Measurements from ENCODE around the gene DOK7.

Gene DOK7

DNA sequence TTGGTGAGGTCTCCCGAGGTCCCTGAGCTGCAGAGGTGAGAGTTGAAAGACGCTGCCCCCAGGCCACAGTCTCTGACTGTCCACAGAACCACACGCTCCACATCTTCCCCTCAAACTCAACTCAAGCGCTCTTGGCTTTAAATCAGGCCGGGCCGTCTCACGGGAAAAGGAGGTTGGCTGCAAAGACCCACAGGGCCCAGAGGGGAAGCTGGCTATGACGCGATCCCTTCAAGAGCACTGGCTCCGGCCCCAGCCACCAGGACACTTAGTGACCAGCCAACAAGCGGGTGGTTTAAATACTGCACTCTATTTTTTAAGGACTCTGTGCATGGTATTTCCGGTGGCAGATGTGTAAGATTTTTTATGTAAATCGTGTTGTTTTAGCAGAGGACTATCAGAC, 49.2 kb downstream of the DOK7 start:
- H3K4me3 ChIP-seq: no peak overlapping the region
- no peak overlapping the region for H3K27ac ChIP-seq
- no peak for DNase-seq (ENCODE audit: low read depth, low spot score)
- peaks cover 40% of the 10 kb centered on the region for H3K36me3 ChIP-seq (ENCODE audit: insufficient read depth, low read length)
- no peaks in the 10 kb centered on the region for H3K9me3 ChIP-seq (ENCODE audit: low read depth, low read length)
- no peak overlapping the region for H3K9ac ChIP-seq (ENCODE audit: insufficient read length)
- TF ChIP-seq EZH2 (IDR thresholded peaks at IDR 0.05): no peak

GRCh38 chr4:3512719-3513118, 49.6 kb downstream of the DOK7 start:
- no peak for DNase-seq (ENCODE audit: low read depth, low spot score)
- no peak for TF ChIP-seq FOXP2 (optimal IDR thresholded peaks at IDR 0.05; ENCODE audit: control extremely low read depth, extremely low read length, insufficient read depth)
- no peak for TF ChIP-seq POLR2AphosphoS5 (IDR thresholded peaks at IDR 0.05; ENCODE audit: borderline replicate concordance, low read depth, low read length)
- no peak for TF ChIP-seq EZH2 (IDR thresholded peaks at IDR 0.05)
- Histone ChIP-seq H3K9ac (ENCODE audit: insufficient read length) (no peak overlapping the region), H3K4me3 (no peak overlapping the region), H3K9me3 (ENCODE audit: low read depth, low read length) (no peaks in the 10 kb centered on the region), H3K27ac (no peak overlapping the region), H3K36me3 (ENCODE audit: insufficient read depth, low read length) (peaks cover 39% of the 10 kb centered on the region)

DNA sequence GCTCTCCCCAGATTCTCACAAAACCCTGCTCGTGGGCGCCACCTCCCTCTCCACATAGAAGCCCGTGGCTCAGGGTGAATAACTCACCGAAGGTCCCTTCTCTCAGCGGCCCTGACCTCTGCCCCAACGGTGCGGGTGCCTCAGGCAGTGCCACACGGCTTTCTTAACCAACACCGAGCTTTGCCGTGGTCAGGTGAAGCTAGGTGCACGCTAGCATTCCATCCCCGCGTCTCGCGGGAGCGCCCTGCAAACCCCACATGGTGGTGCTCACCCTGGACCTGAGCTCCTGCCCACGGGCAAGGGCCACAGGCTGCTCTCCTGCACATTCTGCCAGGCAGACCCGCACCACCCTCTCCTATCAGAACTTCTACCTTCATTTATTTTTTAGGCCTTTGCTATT, 50.7 kb downstream of the DOK7 start:
- peaks cover 31% of the 10 kb centered on the region; the same call in 1 of the 2 replicates for H3K36me3 ChIP-seq (ENCODE audit: insufficient read depth, low read length)
- TF ChIP-seq FOXP2 (optimal IDR thresholded peaks at IDR 0.05; ENCODE audit: control extremely low read depth, extremely low read length, insufficient read depth) (no peak), POLR2AphosphoS5 (IDR thresholded peaks at IDR 0.05; ENCODE audit: borderline replicate concordance, low read depth, low read length) (no peak), EZH2 (IDR thresholded peaks at IDR 0.05) (no peak)

DNA sequence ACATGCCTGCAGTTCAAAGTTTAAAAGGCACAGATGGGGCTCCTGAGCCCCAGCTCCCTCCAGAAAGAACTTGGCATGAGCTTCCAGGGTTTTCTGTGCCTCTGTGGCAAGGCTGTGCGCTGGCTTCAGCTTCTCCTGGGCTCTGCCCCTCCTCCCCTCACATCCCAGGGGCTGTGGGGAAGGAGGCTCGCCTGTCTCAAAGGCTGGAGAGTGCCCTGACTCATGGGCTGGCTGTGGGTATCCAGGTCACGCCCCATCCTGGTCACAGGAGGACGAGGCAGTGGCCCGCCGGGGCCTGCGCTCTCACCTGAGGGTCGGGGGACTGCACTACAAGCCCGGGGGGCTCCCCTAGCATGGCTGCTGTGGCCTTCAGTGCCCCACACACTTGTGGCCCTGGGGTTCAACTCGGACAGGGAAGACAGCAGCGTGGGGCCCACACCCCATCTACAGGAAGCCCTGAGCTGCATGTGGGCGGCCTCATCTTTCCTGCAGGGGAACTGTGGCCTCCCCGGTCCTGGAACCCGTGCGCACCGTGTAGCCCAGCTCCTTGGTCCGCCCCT, 51.2 kb downstream of the DOK7 start:
- no peak overlapping the region for H3K9ac ChIP-seq (ENCODE audit: insufficient read length)
- DNase-seq (ENCODE audit: low read depth, low spot score): no peak
- no peaks in the 10 kb centered on the region for H3K9me3 ChIP-seq (ENCODE audit: low read depth, low read length)
- H3K36me3 ChIP-seq (ENCODE audit: insufficient read depth, low read length): peaks cover 31% of the 10 kb centered on the region; the same call in 1 of the 2 replicates
- TF ChIP-seq FOXP2 (optimal IDR thresholded peaks at IDR 0.05; ENCODE audit: control extremely low read depth, extremely low read length, insufficient read depth): no peak
- no peak for TF ChIP-seq POLR2AphosphoS5 (IDR thresholded peaks at IDR 0.05; ENCODE audit: borderline replicate concordance, low read depth, low read length)
- no peak for TF ChIP-seq EZH2 (IDR thresholded peaks at IDR 0.05)
- H3K4me3 ChIP-seq: no peak overlapping the region
- H3K27ac ChIP-seq: no peak overlapping the region

More for the DNA sequence above, 50.7 kb downstream of the DOK7 start:
- no peak for DNase-seq (ENCODE audit: low read depth, low spot score)
- no peak overlapping the region for H3K4me3 ChIP-seq
- no peaks in the 10 kb centered on the region for H3K9me3 ChIP-seq (ENCODE audit: low read depth, low read length)
- no peak overlapping the region for H3K9ac ChIP-seq (ENCODE audit: insufficient read length)
- H3K27ac ChIP-seq: no peak overlapping the region

- Histone ChIP-seq H3K4me3 (no peak overlapping the region), H3K9me3 (ENCODE audit: low read depth, low read length) (no peaks in the 10 kb centered on the region), H3K27ac (no peak overlapping the region), H3K36me3 (ENCODE audit: insufficient read depth, low read length) (peaks cover 36% of the 10 kb centered on the region; the same call in 1 of the 2 replicates), H3K9ac (ENCODE audit: insufficient read length) (no peak overlapping the region)
- TF ChIP-seq FOXP2 (optimal IDR thresholded peaks at IDR 0.05; ENCODE audit: control extremely low read depth, extremely low read length, insufficient read depth): no peak
- no peak for TF ChIP-seq POLR2AphosphoS5 (IDR thresholded peaks at IDR 0.05; ENCODE audit: borderline replicate concordance, low read depth, low read length)
- no peak for TF ChIP-seq EZH2 (IDR thresholded peaks at IDR 0.05)
- no peak for DNase-seq (ENCODE audit: low read depth, low spot score)
These were observed 51.8 kb downstream of the DOK7 start for GRCh38 chr4:3514806-3515501.

DNA sequence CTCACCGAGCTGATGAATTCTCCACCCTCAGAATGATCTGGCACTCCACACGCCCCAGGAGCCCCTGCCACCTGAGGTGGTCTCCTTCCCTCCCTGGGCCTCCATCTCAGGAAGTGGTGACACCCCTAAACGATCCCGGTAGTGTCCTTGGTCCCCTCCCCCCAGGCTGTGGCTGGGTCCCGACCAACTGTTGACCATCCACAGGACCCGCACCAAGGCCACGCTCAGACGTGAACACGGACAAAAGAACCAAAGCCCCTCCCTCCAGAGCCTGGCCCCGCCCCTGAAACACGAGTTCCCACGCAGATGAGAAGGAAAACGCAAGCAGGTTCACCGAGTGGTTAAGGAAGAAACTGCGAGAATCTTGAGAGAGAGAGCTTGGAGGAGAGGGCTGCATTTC, 52.5 kb downstream of the DOK7 start:
- Histone ChIP-seq H3K9ac (ENCODE audit: insufficient read length) (no peak overlapping the region), H3K9me3 (ENCODE audit: low read depth, low read length) (no peaks in the 10 kb centered on the region), H3K27ac (no peak overlapping the region), H3K4me3 (no peak overlapping the region), H3K36me3 (ENCODE audit: insufficient read depth, low read length) (peaks cover 36% of the 10 kb centered on the region; the same call in 1 of the 2 replicates)
- TF ChIP-seq EZH2 (IDR thresholded peaks at IDR 0.05) (no peak), POLR2AphosphoS5 (IDR thresholded peaks at IDR 0.05; ENCODE audit: borderline replicate concordance, low read depth, low read length) (no peak), FOXP2 (optimal IDR thresholded peaks at IDR 0.05; ENCODE audit: control extremely low read depth, extremely low read length, insufficient read depth) (no peak)
- DNase-seq (ENCODE audit: low read depth, low spot score): no peak

DNA sequence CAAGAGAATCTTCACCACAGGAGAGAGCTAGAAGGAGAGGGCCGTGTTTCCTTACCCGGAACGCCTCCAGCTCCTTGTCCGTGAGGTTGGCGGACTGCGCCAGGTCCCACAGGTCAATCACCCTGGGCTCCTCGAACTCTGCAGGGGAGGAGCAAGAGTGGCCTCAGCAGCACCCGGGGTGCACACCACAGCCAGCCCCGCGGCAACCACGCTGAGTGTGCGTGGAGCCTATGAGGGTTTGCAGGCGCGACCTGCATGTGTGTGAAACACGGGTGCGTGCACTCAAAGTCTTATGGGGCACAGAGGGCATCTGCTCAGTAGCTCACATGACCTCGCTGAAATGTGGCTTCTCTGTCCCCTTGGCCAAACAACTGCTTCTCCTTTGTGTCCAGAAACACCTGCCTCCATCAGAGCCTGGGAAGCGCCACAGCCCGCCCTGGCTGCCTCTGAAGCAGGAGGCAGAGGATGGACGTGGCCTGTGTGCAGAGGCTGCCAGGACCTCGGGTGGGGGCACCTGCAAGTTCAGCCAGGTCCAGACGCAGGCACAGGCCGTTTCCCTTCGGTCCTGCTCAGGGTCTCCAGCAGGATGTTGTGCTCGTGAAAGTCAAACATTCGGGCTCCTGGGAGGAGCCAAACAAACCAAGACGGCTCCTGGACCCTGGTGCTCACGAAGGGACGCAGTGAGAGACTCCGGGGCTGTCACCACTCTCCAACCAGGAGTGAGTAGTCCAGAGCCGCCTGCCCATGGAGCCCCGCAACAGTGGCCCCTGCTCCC, 53.1 kb downstream of the DOK7 start:
- no peak overlapping the region for H3K4me3 ChIP-seq
- TF ChIP-seq FOXP2 (optimal IDR thresholded peaks at IDR 0.05; ENCODE audit: control extremely low read depth, extremely low read length, insufficient read depth) (no peak), EZH2 (IDR thresholded peaks at IDR 0.05) (no peak), POLR2AphosphoS5 (IDR thresholded peaks at IDR 0.05; ENCODE audit: borderline replicate concordance, low read depth, low read length) (no peak)
- H3K27ac ChIP-seq: no peak overlapping the region
- DNase-seq (ENCODE audit: low read depth, low spot score): no peak
- H3K9ac ChIP-seq (ENCODE audit: insufficient read length): no peak overlapping the region
- H3K36me3 ChIP-seq (ENCODE audit: insufficient read depth, low read length): peaks cover 30% of the 10 kb centered on the region; the same call in 1 of the 2 replicates
- H3K9me3 ChIP-seq (ENCODE audit: low read depth, low read length): no peaks in the 10 kb centered on the region
